Muscle of leg (tissue), 11 donors: ENCODE measurements around the gene SRSF7. TPM values are rescaled to one million over a fixed set of nuclear protein-coding genes. Genes with fewer than 3 reads are reported as not detected.

Experiments used
- DNase-seq: peaks from one replicate; pipeline ENCODE4 v3.0.0; 2013
- H3K27ac ChIP-seq: one replicate; pipeline ENCODE4 v1.5.1; 2013; ENCODE audit warnings: mild to moderate bottlenecking, low read length, control low read depth
- H3K27me3 ChIP-seq: one replicate; pipeline ENCODE4 v1.6.1; 2013; ENCODE audit warnings: low read length; ENCODE audit not compliant: control insufficient read depth, insufficient read depth
- H3K36me3 ChIP-seq: one replicate; pipeline ENCODE4 v1.6.1; 2013; ENCODE audit warnings: low read length; ENCODE audit not compliant: control insufficient read depth, insufficient read depth
- H3K4me1 ChIP-seq: one replicate; pipeline ENCODE4 v1.6.1; 2013; ENCODE audit warnings: low read length; ENCODE audit not compliant: control insufficient read depth, insufficient read depth
- H3K4me3 ChIP-seq: one replicate; pipeline ENCODE4 v1.5.1; 2013; ENCODE audit warnings: low read length, control low read depth
- H3K9me3 ChIP-seq: replicated peaks from 2 replicates; pipeline ENCODE4 v1.6.1; 2013; ENCODE audit warnings: low read depth, low read length; ENCODE audit not compliant: control insufficient read depth
- WGBS: methylation state at CpG from one replicate; pipeline ENCODE4 v1.1.5; 2013; ENCODE audit warnings: missing lambda C conversion rate; ENCODE audit not compliant: insufficient coverage; 5-methylcytosine and 5-hydroxymethylcytosine counted together
- polyA plus RNA-seq, 8 donors: library from polyadenylated mRNA; unstranded; fragments of 120-200 nt; gene quantifications; one replicate each; pipeline versions ENCODE4 v1.2.1 to v1.2.3, GENCODE V29; 2013; ENCODE audit warnings: inconsistent platforms in 1 of 8, low replicate concordance in 1 of 8; ENCODE audit not compliant: insufficient read length in 8 of 8, insufficient read depth in 1 of 8
- total RNA-seq: library from RNA; stranded (reverse); fragments of 120-200 nt; gene quantifications from one replicate; pipeline ENCODE4 v1.2.4, GENCODE V29; 2013

Gene SRSF7
- total and polyA plus RNA-seq, 9 donors, result 92.9 to 155 (median 122) TPM

DNA sequence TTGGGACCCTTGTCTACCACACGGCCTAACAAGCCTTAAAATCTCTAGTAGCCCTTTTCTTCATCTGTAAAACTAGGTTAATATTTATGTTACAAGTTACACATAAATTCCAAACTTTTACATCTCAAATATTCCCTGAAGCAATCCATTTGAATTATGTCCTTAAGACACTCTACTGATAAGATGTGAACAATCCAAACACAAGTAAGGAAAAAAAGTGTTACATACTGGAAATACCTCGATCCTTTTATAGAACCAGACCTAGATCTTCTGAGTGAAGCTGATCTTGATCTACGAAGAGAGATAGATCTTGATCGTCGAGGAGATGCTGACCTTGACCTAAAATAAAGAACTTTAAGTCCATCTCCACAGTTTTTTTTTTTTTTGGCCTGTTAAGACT lies 3.3 kb downstream of the SRSF7 start:
- Histone ChIP-seq H3K27ac (no peak overlapping the region), H3K4me1 (peaks cover 13% of the 10 kb centered on the region), H3K27me3 (no peaks in the 10 kb centered on the region), H3K36me3 (peaks cover 49% of the 10 kb centered on the region), H3K9me3 (no peaks in the 10 kb centered on the region), H3K4me3 (no peak overlapping the region)
- DNase-seq, result no peak
- 82% methylated on average over 2 of the region's 5 CpGs for WGBS

DNA sequence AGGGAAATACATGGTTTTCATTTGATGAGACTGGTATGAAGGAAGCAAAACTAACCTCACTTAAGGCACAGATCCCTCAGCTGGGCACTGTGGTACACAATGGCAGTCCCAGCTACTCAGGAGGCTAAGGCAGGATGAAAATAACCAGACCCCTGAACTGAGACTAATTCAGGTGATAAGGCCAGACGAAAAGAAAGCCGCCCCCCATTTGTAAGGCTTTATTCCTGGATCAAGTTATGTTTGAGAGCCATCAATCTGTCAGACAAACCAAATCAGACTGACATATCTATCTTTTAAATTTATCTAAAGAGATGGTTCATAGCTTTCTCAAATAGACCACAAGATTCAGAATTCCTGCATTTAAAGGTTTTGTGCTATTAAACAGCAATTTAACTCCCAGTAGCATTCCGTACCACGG lies 4.1 kb downstream of the SRSF7 start:
- H3K27me3 ChIP-seq, result no peaks in the 10 kb centered on the region

DNA sequence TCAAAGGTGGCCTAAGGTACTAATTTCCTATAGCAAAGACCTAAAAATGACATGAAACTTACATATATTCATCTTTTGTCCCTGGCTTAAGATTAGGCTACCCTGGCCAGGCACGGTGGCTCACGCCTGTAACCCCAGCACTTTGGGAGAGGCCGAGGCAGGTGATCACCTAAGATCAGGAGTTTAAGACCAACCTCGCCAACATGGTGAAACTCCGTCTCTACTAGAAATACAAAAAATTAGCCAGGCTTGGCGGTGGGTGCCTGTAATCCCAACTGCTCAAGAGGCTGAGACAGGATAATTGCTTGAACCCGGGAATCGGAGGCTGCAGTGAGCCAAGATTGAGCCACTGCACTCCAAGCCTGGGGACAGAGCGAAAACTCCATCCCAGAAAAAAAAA lies 5.9 kb downstream of the SRSF7 start:
- Histone ChIP-seq H3K4me1 (peaks cover 6% of the 10 kb centered on the region), H3K27ac (no peak overlapping the region), H3K4me3 (no peak overlapping the region), H3K36me3 (peaks cover 59% of the 10 kb centered on the region), H3K9me3 (no peaks in the 10 kb centered on the region), H3K27me3 (no peaks in the 10 kb centered on the region)
- WGBS, result 98% methylated on average over 6 of the region's 9 CpGs
- DNase-seq, result no peak

More for the DNA sequence above, 4.1 kb downstream of the SRSF7 start:
- Histone ChIP-seq H3K9me3 (no peaks in the 10 kb centered on the region), H3K4me3 (no peak overlapping the region), H3K27ac (no peak overlapping the region), H3K36me3 (peaks cover 52% of the 10 kb centered on the region), H3K4me1 (peaks cover 12% of the 10 kb centered on the region)
- no peak for DNase-seq
- WGBS, result no CpG with 5 or more reads among the region's 4 CpGs

DNA sequence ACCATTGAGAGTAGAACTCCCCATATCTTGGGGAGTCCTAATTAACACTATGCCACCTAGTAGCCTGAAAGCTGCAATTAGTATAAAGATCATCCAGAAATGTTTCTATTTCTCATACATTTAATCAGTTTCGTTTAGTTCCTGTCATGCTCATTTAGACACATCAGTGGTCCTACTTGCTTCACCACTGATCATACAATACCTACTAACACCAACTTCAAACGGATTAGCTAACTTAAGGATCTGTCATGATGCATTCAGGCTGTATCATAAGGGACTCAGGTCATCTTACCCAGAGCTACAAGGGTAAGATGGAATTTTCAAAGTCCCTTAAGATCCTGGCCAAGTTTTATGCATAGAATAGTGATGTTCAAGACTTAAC lies 6.8 kb downstream of the SRSF7 start:
- no peak for DNase-seq
- peaks cover 3% of the 10 kb centered on the region for H3K4me1 ChIP-seq
- peaks cover 59% of the 10 kb centered on the region for H3K36me3 ChIP-seq
- no peak overlapping the region for H3K27ac ChIP-seq
- WGBS, result 67% methylated on average over 1 of the region's 2 CpGs
- no peaks in the 10 kb centered on the region for H3K27me3 ChIP-seq
- no peaks in the 10 kb centered on the region for H3K9me3 ChIP-seq
- H3K4me3 ChIP-seq, result no peak overlapping the region

DNA sequence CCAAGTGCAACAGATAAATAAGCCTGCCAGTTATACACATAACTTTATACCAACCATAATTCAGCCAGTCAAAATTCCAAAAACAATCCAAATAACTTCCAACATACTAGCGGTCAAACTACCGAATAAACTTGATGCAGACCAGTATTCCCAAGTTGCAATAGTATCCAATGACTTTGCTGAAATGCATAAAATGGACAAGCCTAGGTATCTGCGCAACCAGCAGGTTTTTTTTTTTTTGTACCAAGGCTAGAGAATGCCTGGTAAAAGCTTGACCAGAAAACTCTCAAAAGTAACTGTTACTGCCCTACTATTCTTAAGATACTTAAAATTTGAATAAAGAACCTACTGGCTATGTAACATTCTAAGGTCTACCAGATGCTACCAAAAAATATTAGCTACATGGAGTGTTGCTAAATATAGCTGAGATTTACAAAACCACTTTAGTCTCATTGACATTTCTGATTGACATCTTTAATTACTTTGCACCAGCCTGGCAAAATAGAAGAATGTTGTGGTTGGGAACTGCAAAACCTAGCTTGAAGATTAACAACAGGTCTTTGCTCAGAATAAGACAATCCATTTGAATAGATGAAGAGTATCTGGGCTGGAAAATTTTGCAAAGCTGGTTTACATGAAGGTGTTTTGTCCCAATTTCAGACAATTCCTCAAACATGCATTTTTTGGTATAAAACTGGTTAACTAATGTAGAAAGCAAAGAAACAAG lies 7.3 kb downstream of the SRSF7 start:
- DNase-seq, result no peak
- H3K4me3 ChIP-seq, result no peak overlapping the region
- peaks cover 55% of the 10 kb centered on the region for H3K36me3 ChIP-seq
- WGBS, result no CpG with 5 or more reads among the region's 3 CpGs
- no peak overlapping the region for H3K27ac ChIP-seq
- no peaks in the 10 kb centered on the region for H3K9me3 ChIP-seq
- no peaks in the 10 kb centered on the region for H3K27me3 ChIP-seq
- H3K4me1 ChIP-seq, result no peaks in the 10 kb centered on the region

DNA sequence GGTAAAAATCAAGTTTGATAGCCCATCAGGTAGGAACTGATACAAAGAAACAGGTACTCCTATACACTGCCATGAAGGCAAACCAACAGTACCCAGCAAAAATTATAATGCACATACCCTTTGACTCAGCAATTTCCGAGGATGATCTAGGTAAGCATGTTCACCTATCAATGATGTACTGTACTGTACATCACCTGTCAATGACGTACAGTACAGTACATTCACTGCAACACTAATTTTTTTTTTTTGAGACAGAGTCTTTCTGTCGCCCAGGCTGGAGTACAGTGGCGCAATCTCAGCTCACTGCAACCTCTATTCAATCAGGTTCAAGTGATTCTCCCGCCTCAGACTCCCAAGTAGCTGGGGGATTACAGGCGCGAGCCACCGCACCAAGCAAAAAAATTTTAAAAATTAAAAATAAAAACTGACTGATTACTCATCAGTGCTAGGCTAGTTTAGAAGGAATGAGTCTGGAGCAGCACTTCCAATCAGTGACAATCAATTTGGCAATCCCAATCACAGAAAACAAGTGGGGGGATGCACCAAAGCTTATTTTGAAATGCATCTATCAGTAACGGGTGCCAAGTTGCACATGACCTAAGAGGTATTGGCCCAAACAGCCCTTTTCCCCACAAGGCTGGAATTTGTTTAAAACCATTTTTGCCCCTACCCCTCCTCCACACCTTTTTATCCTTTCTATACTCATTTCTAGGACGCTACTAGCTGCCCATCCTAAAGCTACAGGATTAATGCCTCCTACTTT lies 8.2 kb downstream of the SRSF7 start:
- Histone ChIP-seq H3K9me3 (no peaks in the 10 kb centered on the region), H3K27me3 (no peaks in the 10 kb centered on the region), H3K4me1 (no peaks in the 10 kb centered on the region), H3K4me3 (no peak overlapping the region), H3K27ac (no peak overlapping the region), H3K36me3 (peaks cover 53% of the 10 kb centered on the region)
- 67% methylated on average over 5 of the region's 10 CpGs for WGBS
- no peak for DNase-seq

DNA sequence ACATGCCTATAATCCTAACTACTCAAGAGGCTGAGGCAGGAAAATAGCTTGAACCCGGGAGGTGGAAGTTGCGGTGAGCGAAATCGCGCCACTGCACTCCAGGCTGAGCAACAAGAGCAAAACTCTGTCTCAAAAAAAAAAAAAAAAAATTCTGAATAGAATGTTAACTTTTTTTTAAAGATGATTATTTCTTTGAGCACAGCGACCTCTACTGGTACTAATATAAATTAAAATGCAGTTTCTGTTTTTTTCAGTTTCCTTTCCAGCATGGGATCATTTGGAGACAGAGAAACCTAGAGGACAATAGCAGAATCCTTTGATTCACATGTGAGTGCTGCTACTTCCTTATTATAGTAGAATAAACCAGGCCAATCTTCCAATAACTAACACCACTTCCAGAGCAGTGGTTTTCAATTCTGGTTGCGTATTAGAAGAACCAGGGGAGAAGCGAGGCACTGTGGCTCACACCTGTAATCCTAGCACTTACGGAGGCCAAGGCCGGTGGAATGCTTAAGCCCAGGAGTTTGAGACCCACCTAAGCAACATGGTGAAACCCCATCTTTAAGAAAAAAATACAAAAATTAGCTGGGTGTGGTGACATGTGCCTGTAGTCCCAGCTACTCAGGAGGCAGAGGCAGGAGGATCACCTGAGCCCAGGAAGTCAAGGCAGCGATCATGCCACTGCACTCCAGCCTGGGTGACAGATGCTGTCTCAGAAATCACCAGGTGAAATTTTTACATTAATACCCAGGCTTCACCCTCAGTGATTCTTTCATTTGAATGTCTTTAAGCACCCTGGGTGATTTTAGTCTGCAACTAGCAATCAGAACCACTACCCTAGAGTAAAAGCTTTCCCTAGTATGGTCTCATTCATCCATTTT lies 10.1 kb downstream of the SRSF7 start:
- DNase-seq, result peak; percentile 68
- Histone ChIP-seq H3K4me3 (no peak overlapping the region), H3K27me3 (no peaks in the 10 kb centered on the region), H3K36me3 (peaks cover 44% of the 10 kb centered on the region), H3K9me3 (no peaks in the 10 kb centered on the region), H3K4me1 (no peaks in the 10 kb centered on the region), H3K27ac (no peak overlapping the region)
- WGBS, result 80% methylated on average over 2 of the region's 11 CpGs

DNA sequence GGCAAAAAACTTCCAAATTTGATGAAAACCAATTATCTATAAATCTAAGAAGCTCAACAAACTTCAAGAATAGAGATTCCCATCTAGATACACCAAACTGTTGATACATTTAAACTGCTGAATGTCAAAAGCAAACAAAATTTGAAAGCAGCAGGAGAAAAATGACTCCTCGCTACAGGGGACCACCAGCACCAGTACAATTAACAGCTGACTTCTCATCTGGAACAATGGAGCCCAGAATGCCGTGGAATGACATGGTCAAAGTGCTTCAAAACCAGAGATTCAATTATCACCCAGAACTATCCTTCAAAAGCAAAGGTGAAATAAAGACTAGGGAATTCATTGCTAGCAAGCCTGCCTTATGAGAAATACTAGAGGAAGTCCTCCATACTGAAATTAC lies 11.6 kb downstream of the SRSF7 start:
- DNase-seq, result no peak
- Histone ChIP-seq H3K4me3 (no peak overlapping the region), H3K9me3 (no peaks in the 10 kb centered on the region), H3K4me1 (no peaks in the 10 kb centered on the region), H3K36me3 (peaks cover 40% of the 10 kb centered on the region), H3K27me3 (no peaks in the 10 kb centered on the region), H3K27ac (no peak overlapping the region)
- no CpG with 5 or more reads among the region's 2 CpGs for WGBS

DNA sequence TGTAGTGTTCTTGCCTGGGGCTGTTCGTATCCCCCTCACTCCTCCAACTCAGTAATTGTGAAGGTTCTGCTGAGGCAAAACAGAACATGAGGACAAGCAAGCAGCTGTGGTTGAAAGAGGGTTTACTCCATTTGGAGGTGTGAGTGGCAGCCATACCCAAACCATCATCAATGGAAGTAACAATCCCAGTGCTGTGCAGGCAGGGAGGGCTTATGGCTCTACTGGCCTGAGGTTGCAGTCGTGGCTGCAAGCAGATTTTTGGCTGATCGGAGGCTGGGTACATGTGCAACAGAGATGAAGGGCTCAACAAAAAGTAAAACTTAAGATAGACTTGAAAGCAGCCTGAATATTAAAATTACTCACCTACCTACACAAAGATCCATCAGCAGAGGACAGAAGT lies 13.2 kb downstream of the SRSF7 start:
- H3K4me1 ChIP-seq, result no peaks in the 10 kb centered on the region
- no peaks in the 10 kb centered on the region for H3K27me3 ChIP-seq
- peak overlapping the region; percentile 21 for H3K27ac ChIP-seq
- DNase-seq, result no peak
- H3K9me3 ChIP-seq, result no peaks in the 10 kb centered on the region
- WGBS, result 75% methylated on average over 2 of the region's 3 CpGs
- H3K36me3 ChIP-seq, result peaks cover 37% of the 10 kb centered on the region
- H3K4me3 ChIP-seq, result no peak overlapping the region
